Neural progenitor cell (in vitro differentiated cells): ENCODE data around the gene LARGE1. TPM values are rescaled to one million over a fixed set of nuclear protein-coding genes. Genes with fewer than 3 reads are reported as not detected.
A peak's percentile ranks its signal among the peaks of the same experiment; 100 is the strongest.

ENCODE experiments used
- DNase-seq: peaks from one replicate; pipeline ENCODE4 v3.0.0-alpha.2; 2016; ENCODE audit warnings: low spot score
- H2AFZ ChIP-seq: fragments of 200-600 bp; sonication (generic); replicated peaks from 2 replicates; pipeline ENCODE4 v1.6.1; 2016; ENCODE audit warnings: antibody characterized with exemption
- H3F3A ChIP-seq: fragments of 200-600 bp; sonication (generic); 2 replicates; pipeline ENCODE4 v1.6.1; 2016; ENCODE audit warnings: antibody characterized with exemption, low read depth
- H3K27ac ChIP-seq: fragments of 200-600 bp; sonication (generic); 2 replicates; pipeline ENCODE4 v1.5.1; 2016; ENCODE audit warnings: mild to moderate bottlenecking
- H3K27me3 ChIP-seq: fragments of 200-600 bp; sonication (generic); 2 replicates; pipeline ENCODE4 v1.6.1; 2016; ENCODE audit warnings: mild to moderate bottlenecking, moderate library complexity
- H3K36me3 ChIP-seq: fragments of 200-600 bp; sonication (generic); 2 replicates; pipeline ENCODE4 v1.5.1; 2016
- H3K4me1 ChIP-seq: fragments of 200-600 bp; sonication (generic); 2 replicates; pipeline ENCODE4 v1.6.1; 2016; ENCODE audit warnings: mixed run types
- H3K4me2 ChIP-seq: fragments of 200-600 bp; sonication (generic); 2 replicates; pipeline ENCODE4 v1.6.1; 2016
- H3K4me3 ChIP-seq: fragments of 200-600 bp; sonication (generic); 2 replicates; pipeline ENCODE4 v1.5.1; 2016
- H3K79me2 ChIP-seq: fragments of 200-600 bp; sonication (generic); 2 replicates; pipeline ENCODE4 v1.6.1; 2016; ENCODE audit warnings: low read depth
- H3K9ac ChIP-seq: fragments of 200-600 bp; sonication (generic); 2 replicates; pipeline ENCODE4 v1.6.1; 2016
- H3K9me3 ChIP-seq: fragments of 200-600 bp; sonication (generic); 2 replicates; pipeline ENCODE4 v1.5.1; 2016; ENCODE audit warnings: low read depth
- H4K20me1 ChIP-seq: fragments of 200-600 bp; sonication (generic); 2 replicates; pipeline ENCODE4 v1.6.1; 2016; ENCODE audit warnings: low read depth
- H3K27ac Mint-ChIP-seq: 3 replicates; pipeline ENCODE4 v1.8.0; 2021; ENCODE audit warnings: mixed read lengths
- H3K27me3 Mint-ChIP-seq: 2 replicates; pipeline ENCODE4 v1.8.0; 2022; ENCODE audit warnings: low read depth, mild to moderate bottlenecking, inconsistent platforms, moderate library complexity, mixed read lengths; ENCODE audit not compliant: insufficient read depth
- H3K36me3 Mint-ChIP-seq: 3 replicates; pipeline ENCODE4 v1.8.0; 2021; ENCODE audit warnings: mixed read lengths
- H3K4me1 Mint-ChIP-seq: 3 replicates; pipeline ENCODE4 v1.8.0; 2021; ENCODE audit warnings: mixed read lengths
- H3K4me3 Mint-ChIP-seq: 3 replicates; pipeline ENCODE4 v1.8.0; 2021; ENCODE audit warnings: mild to moderate bottlenecking, moderate library complexity, mixed read lengths
- H3K9me3 Mint-ChIP-seq: 3 replicates; pipeline ENCODE4 v1.8.0; 2020; ENCODE audit warnings: mixed read lengths
- EZH2 ChIP-seq: fragments of 200-600 bp; sonication (generic); IDR thresholded peaks from 2 replicates; pipeline ENCODE4 v1.6.1; 2017; ENCODE audit warnings: antibody characterized with exemption, mild to moderate bottlenecking, moderate library complexity
- EZH2phosphoT487 ChIP-seq: fragments of 200-600 bp; sonication (generic); IDR thresholded peaks from 2 replicates; pipeline ENCODE4 v1.6.1; 2017; ENCODE audit warnings: antibody characterized with exemption
- total RNA-seq: library from RNA; depleted of rRNA; stranded (reverse); fragments of >200 nt; gene quantifications from 2 replicates; pipeline ENCODE4 v1.2.3, GENCODE V29; 2015; ENCODE audit warnings: low replicate concordance
- TF ChIP-seq, protein P1 (sequence below): fragments of 200-600 bp; sonication (generic); IDR thresholded peaks from 2 replicates; pipeline ENCODE4 v1.5.1; 2017; ENCODE audit warnings: antibody characterized with exemption, mild to moderate bottlenecking

Gene LARGE1
- total RNA-seq, 1 donor from 2014 or later, result 24.9 TPM

DNA sequence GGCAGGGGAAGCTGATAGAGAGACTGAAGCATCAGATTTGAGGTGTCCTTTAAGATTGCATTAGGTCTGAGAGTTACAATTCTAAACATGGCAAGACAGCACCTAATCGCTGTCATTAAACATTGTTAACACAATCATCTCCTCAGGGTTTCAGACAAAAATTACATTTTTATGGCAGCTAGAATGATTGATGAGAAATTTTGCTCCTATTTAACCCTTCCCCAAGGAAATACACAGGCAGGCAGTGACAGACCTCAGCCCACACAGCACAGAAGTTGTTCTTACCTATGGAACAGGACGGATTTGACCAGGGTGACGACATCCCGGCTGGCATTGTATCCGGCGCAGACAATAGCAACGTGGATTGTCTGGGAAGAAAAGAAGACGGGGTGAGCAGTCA lies 294.3 kb downstream of the LARGE1 start:
- no peak overlapping the region for H3K4me2 ChIP-seq
- H3K27me3 Mint-ChIP-seq, result peaks cover 2% of the 10 kb centered on the region

DNA sequence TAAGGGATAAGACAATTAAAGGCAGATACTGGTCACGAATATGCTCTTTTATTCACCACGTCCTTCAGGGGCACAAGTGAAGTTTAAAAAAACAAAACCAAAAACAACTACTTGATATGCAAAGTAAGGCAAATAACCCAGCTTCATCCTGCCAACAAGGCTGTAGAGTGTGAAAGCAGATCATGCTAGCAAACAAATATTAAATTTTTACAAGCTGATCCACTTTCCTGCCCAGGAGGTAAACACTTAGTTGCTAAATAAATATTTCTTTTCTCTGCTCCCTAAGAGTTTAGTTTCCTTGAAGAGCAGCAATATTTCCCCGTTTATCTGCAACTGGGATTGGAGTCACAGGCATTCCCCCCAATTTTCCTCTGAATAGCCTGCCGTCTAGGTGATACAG lies 300.2 kb downstream of the LARGE1 start:
- no peaks in the 10 kb centered on the region for H3K27me3 Mint-ChIP-seq
- H3K9me3 Mint-ChIP-seq, result no peaks in the 10 kb centered on the region
- H3K36me3 Mint-ChIP-seq, result peaks cover 27% of the 10 kb centered on the region
- no peak overlapping the region for H3K4me3 Mint-ChIP-seq
- H3K36me3 ChIP-seq, result no peaks in the 10 kb centered on the region
- H3K4me1 ChIP-seq, result peaks cover 14% of the 10 kb centered on the region
- no peaks in the 10 kb centered on the region for H4K20me1 ChIP-seq
- no peaks in the 10 kb centered on the region for H3K79me2 ChIP-seq
- H3K4me1 Mint-ChIP-seq, result peaks cover 15% of the 10 kb centered on the region
- no peak overlapping the region for H3K27ac Mint-ChIP-seq
- H3K27me3 ChIP-seq, result no peaks in the 10 kb centered on the region
- no peaks in the 10 kb centered on the region for H3F3A ChIP-seq
- no peak overlapping the region for H3K9ac ChIP-seq
- no peaks in the 10 kb centered on the region for H3K9me3 ChIP-seq
- no peak overlapping the region for H3K4me2 ChIP-seq
- no peak overlapping the region for H2AFZ ChIP-seq
- no peak overlapping the region for H3K4me3 ChIP-seq
- TF ChIP-seq, protein P1, sequence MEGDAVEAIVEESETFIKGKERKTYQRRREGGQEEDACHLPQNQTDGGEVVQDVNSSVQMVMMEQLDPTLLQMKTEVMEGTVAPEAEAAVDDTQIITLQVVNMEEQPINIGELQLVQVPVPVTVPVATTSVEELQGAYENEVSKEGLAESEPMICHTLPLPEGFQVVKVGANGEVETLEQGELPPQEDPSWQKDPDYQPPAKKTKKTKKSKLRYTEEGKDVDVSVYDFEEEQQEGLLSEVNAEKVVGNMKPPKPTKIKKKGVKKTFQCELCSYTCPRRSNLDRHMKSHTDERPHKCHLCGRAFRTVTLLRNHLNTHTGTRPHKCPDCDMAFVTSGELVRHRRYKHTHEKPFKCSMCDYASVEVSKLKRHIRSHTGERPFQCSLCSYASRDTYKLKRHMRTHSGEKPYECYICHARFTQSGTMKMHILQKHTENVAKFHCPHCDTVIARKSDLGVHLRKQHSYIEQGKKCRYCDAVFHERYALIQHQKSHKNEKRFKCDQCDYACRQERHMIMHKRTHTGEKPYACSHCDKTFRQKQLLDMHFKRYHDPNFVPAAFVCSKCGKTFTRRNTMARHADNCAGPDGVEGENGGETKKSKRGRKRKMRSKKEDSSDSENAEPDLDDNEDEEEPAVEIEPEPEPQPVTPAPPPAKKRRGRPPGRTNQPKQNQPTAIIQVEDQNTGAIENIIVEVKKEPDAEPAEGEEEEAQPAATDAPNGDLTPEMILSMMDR, result no peak
- TF ChIP-seq EZH2phosphoT487 (no peak), EZH2 (no peak)
- DNase-seq, result no peak
- H3K27ac ChIP-seq, result no peak overlapping the region

More for the DNA sequence above, 294.3 kb downstream of the LARGE1 start:
- Histone ChIP-seq H3K27me3 (no peaks in the 10 kb centered on the region), H3K4me3 (no peak overlapping the region), H3K9ac (no peak overlapping the region), H3K27ac (no peak overlapping the region), H2AFZ (no peak overlapping the region), H3K36me3 (no peaks in the 10 kb centered on the region), H3F3A (no peaks in the 10 kb centered on the region), H3K9me3 (no peaks in the 10 kb centered on the region), H4K20me1 (no peaks in the 10 kb centered on the region), H3K4me1 (no peaks in the 10 kb centered on the region), H3K79me2 (no peaks in the 10 kb centered on the region)
- H3K4me3 Mint-ChIP-seq, result no peak overlapping the region
- no peak for DNase-seq
- peaks cover 33% of the 10 kb centered on the region for H3K36me3 Mint-ChIP-seq
- H3K27ac Mint-ChIP-seq, result no peak overlapping the region
- H3K4me1 Mint-ChIP-seq, result no peaks in the 10 kb centered on the region
- TF ChIP-seq EZH2phosphoT487, result no peak
- no peak for TF ChIP-seq EZH2
- TF ChIP-seq, protein P1, result no peak
- H3K9me3 Mint-ChIP-seq, result no peaks in the 10 kb centered on the region

DNA sequence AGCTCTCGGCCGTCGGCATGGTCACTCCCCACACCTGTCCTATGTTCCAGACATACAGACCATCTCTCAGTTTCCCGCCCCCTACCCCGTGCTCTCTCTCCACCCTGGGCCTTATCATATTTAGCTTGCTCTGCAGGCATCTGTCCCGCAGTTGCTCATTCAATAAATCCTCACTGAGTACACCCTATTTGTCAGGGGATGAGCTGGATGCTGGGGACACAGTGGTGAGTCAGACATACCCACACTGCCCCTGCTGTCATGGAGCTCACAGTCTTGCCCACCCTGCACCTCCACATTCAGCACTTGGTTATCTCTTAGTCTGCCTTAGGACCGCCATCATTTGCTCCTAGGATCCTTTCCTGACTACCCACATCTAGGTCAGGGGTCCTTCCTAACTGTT lies 313.8 kb downstream of the LARGE1 start:
- no peak overlapping the region for H3K4me3 Mint-ChIP-seq
- Histone ChIP-seq H2AFZ (no peak overlapping the region), H3K79me2 (peaks cover 5% of the 10 kb centered on the region), H3K4me3 (no peak overlapping the region), H3K36me3 (no peaks in the 10 kb centered on the region), H3F3A (peaks cover 16% of the 10 kb centered on the region), H3K27me3 (no peaks in the 10 kb centered on the region), H3K9ac (no peak overlapping the region), H3K4me2 (no peak overlapping the region), H4K20me1 (peaks cover 10% of the 10 kb centered on the region), H3K27ac (no peak overlapping the region), H3K9me3 (no peaks in the 10 kb centered on the region), H3K4me1 (peaks cover 16% of the 10 kb centered on the region)
- H3K27ac Mint-ChIP-seq, result peak overlapping the region; percentile 47
- no peak for DNase-seq
- H3K4me1 Mint-ChIP-seq, result peaks cover 28% of the 10 kb centered on the region
- no peak for TF ChIP-seq EZH2phosphoT487
- TF ChIP-seq, protein P1, result no peak
- no peak for TF ChIP-seq EZH2
- H3K27me3 Mint-ChIP-seq, result peaks cover 8% of the 10 kb centered on the region
- peaks cover 7% of the 10 kb centered on the region for H3K9me3 Mint-ChIP-seq
- H3K36me3 Mint-ChIP-seq, result peaks cover 36% of the 10 kb centered on the region
